NCI-H187 (cell line): ENCODE results near the gene APOL4.
A peak's percentile ranks its signal among the peaks of the same experiment; 100 is the strongest.
"Not testable (repeated sequence)": the region's sequence is repeated elsewhere in the genome, so short reads cannot be mapped to it uniquely, and the experiment has no call there.

Source experiments
- DNase-seq, 2 experiments: peaks; one replicate each; lab custom pipeline; 2025; lab: John Stamatoyannopoulos, UW

Gene APOL4

DNA sequence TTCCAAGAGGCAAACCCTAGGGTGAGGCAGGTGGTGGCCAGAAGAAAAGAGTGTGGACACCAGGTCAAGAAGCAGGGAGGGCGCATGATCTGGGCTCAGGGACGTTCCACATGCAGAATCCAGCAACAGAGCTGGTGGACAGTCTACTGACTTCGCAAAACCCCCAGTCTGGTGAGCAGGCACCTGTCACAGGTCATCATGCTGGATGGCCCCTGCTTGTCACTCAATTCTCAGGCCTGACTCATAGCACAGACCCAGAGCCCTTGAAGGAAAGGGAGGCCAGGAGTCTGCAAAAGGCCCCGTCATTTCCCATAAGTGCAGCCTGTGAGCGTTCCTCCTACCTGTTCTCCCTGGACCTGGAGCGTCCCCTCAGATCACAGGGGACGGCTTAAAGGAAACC, 18.2 kb downstream of the APOL4 start:
- no peak for DNase-seq

DNA sequence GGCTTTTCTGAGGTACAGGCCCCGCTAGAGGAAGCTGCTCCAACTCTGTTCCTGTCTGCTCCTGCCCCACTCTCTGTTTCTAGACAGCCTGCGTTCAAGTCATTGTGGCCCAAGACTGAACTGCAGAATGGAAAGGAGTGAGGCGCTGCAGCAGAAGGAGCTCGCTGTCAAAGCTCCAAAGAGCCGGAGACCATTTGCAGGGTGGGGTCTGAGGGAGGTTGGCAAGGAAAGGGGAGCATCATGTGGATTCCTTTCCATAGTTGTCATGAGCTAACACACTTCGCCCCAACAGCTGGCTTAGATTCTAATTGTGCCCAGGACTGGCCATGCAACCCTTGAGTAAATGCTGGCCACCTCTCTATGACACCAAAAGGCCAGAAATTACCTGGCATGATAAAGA, 18.8 kb downstream of the APOL4 start:
- DNase-seq: no peak

DNA sequence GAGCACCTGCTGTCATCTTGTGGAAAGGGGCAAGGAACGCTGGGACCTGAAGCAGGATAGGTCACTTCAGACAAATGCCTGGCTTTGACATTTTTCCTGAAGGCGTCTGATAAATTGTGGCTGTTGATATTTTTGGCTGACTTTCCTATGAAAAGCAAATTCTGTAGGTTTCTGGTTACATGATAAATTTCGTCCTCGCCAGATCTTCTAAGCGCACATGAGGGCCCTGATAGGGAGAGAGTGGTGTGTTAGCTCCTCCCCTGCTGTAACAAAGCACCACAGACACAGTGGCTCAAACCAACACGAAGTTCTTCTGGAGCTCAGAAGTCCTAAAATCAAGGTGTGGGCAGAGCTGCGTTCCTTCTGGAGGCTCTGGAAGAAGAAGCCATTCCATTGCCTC, 19.6 kb downstream of the APOL4 start:
- DNase-seq: no peak

DNA sequence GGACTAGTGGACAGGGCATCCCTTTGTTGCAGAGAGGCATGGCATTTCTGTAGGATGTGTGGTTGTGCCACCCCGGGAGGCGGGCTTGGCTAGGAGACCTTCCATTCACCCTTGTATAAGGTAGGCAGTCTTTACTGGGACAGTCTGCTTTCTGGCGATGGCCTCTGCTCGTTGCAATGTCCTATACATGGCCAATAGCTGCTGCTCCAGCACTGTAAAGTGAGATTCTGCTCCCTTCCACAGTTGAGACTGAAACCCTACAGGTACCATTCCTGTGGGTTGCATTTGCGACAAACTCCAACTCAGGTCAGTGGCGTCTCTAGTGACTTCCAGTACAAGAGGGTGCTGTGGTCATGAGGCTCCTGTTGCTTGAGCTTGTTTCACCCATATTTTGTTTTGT, 20.7 kb downstream of the APOL4 start:
- DNase-seq: no peak

DNA sequence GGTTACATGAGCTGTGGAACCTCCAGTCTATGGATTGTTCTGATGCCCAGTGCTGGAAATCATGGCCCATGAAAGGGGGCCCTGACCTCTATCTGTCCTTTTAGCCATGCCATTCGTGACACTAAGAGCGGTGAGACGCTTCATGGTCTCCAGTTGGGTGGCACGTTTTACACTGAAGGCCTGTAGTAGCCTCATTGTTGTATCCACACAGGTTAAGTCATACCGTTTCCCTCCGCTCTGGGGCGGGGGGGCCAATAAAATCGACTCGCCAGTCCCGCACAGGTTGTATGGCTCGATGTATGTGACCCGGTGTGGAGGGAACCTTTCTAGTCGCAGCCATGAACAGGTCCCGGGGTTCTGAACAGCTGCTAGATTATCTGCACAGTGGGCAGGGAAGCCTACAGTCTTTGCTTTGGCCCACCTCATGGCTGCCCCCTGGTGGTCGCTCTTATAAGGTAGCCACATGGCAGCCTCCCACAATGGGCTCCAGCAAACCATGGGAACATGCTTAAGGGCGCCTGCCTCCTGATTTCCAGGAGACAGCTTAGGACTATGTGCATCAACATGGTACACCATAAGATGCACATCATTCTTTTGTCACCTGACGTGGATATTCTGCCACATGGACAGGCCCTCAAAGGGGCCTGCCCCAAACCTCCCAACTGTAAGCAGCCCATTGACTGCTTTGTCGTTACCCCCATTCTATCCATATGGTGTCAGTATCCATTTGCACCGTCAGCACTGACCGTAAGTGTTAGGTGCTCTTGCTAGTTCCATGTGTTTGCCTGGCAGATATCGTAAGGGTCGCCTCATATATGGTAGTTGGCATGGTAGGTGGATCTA, 21.4 kb downstream of the APOL4 start:
- DNase-seq: peak in 1 of 2 experiments; percentile 4

DNA sequence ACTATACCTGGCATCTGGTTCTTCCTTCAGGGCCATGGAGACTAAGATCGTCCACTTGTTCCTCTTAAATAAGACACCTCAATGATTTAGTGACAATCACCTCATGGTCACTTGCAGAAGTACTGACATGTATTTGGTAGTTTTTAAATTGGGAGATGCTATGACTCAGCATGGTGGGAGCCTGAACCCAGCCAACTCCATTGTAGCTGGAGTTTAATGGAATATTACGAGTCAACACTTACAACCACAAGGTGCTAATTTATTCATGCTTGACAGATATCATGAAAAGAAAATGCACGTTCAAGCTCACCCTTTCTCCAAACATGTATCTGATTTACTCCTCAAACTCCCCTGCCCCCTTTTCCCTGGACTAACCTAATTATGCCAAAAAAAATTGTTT, 24.4 kb downstream of the APOL4 start:
- DNase-seq: no peak

DNA sequence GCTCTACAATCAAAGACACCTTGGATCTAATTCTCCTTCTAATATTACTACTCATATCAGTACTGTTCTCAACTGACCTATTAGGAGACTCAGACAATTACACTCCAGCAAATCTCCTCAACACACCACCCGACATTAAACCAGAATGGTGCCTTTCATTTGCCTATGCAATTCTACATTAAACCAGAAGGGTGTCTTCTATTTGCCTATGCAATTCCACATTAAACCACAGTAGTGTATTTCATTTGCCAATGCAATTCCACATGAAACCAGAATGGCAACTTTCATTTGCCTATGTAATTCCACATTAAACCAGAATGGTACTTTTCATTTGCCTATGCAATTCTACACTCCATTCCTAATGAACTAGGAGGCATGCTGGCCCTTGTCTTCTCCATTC, 25.7 kb downstream of the APOL4 start:
- no peak for DNase-seq

DNA sequence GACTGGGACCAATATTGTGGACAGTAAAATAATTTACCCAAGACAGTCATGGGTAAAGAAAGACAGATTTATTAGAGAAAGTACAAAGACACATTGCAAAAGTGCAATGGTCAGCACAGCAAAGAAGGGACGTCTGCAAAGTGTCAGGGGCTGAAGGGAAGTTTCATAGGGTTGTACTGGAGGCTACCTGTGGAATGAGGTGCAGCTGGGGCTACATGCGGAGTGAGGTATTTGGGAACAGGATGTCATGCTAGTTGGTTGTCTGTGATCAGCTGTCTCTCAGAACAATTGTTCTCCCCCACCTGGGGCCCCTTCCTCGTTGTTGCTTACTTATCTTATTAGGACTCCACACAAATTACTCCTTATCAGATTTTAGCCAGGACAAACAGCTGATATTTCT, 29.7 kb downstream of the APOL4 start:
- no peak for DNase-seq

DNA sequence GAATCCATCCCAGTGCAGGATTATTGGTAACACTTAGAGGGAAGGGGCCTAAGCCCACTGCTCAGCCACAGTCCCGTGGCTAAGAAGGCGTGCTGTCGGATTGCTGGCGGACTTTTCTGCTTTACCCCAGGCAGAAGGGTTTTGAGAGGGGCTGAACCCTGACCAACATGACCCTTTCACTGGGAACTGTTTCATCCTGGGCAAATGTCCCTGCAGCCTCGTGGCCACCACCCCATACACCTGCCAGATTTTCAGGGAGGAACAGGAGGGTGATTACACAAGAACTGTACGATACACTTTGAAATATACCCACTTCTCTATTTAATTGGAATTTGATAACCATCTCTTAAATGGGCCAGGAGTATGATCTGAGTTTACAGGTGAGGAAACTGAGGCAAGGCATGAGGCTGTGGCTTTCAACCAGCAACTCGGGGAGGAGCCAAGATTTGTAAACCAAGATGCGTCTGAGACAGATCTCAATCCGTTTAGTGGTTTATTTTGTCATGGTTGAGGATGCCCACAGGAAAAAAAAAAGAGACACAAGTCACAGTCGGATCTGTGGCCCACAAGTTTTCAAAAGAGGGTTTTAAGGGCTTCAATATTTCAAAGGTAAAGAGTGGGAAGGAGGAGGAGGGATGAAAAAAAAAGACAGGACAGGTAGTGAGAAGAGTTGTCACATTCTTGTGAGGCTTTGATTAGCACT, 34.9 kb downstream of the APOL4 start:
- no peak for DNase-seq

DNA sequence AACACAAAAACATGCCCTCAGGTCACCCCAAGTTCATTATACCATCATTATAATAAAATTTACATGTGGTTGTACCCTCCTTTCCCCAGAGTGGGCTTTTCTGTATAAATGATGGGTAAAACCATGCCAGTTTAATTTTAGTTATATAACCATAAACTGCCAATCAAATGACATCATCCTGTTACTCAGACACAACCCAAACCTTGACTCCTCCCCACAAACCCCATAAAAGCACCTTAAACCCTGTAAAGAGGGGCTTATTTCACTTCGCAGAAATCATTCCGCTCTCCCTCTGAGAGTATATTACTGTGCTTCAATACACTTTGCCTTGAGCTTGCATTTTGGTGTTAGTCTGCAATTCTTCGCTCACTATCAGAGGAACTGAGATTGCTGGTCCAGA, 35.5 kb downstream of the APOL4 start:
- DNase-seq: no peak

DNA sequence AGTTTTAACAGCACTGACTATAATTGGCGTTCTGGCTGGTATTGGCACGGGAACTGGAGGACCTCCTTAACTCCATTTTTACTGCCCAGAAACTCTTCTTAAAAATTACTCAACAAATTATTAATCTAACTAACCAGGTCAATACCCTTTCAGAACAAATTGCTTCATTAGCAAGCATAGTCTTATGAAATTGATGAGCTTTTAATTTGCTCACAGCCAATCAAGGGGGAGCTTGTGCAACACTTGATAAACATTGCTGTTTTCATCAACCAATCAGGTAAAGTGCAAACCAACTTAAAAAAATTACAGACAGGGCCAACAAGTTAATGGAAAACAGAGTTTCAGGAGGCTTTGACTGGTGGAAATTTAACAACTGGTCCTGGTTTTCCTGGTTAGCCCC, 36.5 kb downstream of the APOL4 start:
- no peak for DNase-seq

DNA sequence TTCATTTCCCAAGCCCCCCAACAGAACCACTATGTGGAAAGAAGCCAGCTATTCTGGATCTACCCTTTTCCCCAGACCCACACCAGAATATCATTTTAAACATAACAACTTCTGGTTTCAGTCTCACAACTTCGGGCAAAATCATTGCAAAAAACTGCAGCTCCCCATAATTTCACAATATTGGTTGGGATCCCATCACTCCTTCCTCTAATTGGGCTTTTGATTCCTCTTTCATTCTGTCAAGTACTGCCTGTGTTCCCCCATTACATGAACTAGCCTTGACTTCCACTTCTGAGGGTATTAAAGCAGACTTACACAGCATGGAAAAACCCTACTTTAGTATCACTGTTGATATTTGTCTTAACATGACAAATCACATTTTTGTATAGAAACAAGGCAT, 37.0 kb downstream of the APOL4 start:
- no peak for DNase-seq

DNA sequence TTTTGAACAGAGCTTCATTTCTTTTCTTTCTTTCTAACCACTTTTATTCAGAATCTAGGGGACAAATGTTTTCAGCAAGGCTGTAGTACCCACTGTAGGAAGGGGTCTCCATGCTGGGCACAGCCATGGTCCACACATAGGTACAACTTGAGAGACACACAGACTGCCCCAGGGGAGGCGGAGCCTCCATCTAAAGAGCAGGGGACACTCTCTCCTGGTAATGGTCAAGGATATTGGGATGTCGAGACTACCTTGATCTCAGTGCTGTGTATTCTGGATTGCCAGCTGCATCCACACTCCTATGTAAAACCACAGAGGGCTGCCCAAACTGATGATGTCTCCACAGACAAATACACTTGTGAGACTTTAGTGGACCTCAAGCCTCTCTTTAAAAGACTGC, 38.1 kb downstream of the APOL4 start:
- no peak for DNase-seq

DNA sequence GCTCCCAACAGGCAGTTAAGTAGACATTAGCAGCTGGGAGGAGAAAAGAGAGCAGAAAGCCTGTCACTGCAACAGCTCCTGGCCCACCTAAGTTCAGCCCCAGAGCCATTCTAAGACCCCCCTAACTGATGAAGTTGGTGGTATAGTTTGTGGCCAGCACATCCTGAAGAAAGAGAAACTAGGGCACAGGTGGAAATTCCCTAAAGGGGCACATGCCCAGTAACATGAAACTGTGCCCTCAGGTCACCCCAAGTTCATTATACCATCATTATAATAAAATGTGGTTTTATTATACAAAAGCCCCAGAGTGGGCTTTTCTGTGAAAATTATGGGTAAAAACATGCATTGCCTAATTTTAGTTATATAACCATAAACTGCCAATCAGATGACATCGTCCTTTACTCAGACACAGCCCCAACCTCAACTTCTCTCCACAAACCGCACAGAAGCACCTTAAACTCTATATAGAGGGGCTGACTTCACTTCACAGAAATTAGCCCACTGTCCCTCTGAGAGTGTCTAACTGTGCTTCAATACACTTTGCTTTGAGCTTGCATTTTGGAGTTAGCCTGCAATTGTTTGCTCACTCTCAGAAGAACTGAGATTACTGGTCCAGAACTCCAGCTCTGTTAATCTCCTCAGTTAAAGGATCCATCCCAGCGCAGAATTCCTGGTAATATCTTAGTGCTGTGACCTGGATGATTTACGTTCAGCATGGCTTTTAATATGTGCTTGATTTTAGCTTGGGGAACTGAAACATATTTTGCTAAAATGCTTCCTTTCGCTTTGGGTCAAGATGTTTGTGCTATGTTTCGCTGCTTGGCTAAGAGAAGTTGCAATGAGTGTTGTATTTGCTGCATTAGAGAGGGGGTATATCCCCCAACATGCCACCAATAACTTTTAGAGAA, 39.2 kb downstream of the APOL4 start:
- no peak for DNase-seq

DNA sequence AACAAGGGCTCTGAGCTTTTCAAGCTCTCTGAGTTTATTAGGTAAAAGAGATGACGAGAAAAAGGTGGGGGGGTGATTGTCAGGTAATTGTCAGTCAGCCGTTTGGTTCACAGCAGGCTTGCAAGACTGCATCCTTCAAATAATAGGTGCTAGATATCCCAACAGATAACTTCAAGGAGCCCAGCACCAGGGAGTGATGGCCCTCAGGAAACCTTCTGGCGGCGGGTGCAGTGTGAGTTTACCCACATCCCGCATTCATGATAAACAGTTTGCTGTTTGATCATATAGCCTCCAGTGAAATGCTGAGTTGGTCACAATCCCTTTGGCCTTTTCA, 39.8 kb downstream of the APOL4 start:
- not testable (repeated sequence) for DNase-seq

DNA sequence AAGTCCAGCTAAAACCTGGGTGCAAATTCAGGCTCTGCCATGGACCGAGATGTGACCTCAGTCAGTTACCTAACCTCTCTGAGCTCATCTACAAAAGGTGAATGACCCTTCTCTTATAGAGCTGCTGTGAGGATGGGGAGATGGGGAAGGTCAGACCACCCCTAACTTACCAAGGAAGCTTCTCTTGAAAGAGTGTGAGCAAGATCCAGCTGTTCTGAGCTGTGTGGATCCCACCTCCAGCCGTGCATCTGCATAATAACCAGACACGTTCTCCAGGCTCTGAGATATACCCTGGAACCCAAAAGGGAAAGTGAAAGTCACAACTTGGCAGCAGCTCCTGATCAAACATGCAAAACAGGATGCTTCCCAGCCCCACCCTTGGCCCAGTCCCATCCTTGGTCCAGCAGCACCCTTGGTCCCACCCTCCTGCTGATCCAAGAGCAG, 41.1 kb downstream of the APOL4 start, which contains the start of gene APOL3:
APOL3 (minus strand) TSS at position 257 of the 444 bp plus-strand sequence. CDS start 11,700 bp downstream, outside the sequence.
- DNase-seq: no peak

DNA sequence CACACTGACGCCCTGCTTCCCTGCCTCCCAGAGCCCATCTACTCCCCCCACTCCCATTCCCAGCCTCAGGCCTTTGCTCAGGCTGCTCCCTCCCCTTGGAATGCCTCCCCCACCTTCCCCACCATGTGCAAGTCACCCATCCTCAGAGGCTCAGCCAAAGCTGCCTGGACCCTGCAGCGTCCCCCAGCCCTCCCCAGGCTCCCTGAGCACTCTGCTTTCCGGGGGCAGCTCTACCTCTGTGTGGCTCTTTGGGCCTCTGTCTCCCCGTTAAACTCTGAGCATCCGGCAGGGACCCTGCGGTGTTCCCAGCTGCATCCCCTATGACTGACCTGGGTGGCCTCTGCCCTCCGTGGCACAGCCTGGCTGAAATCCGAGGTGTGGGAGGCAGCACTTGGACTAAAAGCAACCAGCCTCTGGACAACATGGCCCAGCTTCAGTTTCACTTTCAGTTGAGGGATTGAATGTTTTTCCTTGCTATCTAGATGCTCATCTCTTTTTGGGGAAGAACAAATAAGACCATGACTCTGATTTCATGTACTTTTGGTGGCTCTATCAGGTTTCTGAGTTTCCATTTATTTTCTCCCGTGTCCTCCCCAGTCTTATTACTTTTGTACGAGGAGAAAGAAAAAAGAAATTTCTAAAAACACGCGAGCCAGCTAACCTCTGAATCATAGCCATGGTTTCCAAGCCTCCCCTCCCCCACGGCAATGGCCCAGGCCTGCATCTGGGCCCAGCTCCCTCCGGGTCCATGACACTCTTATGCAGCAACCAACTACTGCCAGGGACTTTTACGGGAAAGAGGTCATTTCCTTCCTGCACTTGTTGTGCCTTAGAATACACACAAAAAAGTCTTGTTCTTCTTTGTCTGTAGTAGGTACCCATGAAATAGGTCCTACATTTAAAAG, 44.8 kb downstream of the APOL4 start:
- DNase-seq: no peak

DNA sequence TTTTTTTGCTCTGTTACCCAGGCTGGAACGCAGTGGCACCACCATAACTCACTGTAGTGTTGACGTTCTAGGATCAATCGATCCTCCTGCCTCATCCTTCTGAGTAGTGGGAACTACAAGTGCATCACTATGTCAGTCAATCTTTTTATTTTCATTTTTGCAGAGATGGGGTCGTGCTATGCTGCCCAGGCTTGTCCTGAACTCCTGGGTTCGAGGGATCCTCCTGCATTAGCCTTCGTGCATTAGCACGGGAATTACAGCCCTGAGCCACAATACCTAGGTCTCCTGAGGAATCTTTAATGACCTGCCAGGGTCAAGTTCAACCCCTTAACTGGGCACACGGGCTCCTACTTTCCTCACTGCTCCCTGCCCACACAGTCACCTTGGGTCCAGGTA, 45.5 kb downstream of the APOL4 start:
- no peak for DNase-seq

DNA sequence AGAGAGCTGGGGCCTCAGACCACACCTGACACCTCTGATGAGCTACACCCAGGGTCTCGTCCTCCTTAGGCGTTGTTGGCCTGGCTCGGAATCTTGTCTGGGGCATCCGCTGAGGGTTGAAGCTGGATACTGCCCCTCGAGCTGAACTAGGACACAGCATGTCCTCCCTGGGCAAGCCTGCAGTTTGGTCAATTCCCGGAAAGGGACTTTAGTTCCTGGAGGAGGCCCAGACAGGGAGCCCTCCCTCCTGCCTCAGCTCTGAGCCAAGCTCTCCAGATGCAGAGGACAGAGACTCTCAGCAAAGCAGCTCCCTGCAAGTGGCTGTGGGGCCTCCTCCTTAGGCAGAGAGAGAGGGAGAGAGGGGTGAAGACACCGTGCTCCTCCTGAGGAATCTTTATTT, 45.9 kb downstream of the APOL4 start:
- no peak for DNase-seq

DNA sequence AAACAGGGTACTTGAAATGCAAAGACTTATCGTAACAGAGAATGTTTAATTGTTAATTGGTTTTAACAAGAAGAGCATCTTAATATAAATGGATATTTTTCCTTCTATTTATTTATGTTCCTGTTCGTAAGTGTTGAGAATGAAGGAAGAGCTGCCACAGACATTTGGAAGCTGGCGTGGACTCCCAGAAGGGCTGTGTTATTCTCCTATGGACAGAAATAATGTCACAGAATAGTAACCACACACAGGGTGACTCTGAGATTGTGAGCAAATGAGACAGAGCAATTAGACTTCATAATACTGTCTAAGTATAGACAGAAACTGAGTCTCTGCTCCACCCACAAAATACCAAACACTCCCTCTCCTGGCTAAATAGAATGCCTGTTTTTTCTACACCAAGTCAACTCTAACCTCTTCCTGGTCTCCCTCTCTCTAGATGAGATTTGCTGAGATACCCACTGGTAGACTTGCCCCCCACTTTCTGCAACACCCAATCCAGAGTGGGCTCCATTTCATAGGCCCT, 47.1 kb downstream of the APOL4 start:
- no peak for DNase-seq
